Inflammatory macrophage treated with lipopolysaccharide for 4 hours (primary cell): ENCODE data around the gene TP73.
A peak's percentile ranks its signal among the peaks of the same experiment; 100 is the strongest.

Experiments used
- DNase-seq: peaks from one replicate; pipeline ENCODE4 v3.0.0-alpha.2; 2020

The TP73 gene

GRCh38 chr1:3636080-3636479 lies 16.2 kb upstream of the TP73 start:
- DNase-seq, result no peak

GRCh38 chr1:3636531-3636930 lies 15.8 kb upstream of the TP73 start:
- no peak for DNase-seq

- DNase-seq, result no peak
Observed at GRCh38 chr1:3638027-3638426, 14.3 kb upstream of the TP73 start.

- DNase-seq, result no peak
Observed at GRCh38 chr1:3638676-3639075, 13.6 kb upstream of the TP73 start.

- DNase-seq, result no peak
Observed at GRCh38 chr1:3639397-3639911, 12.9 kb upstream of the TP73 start.

- DNase-seq, result no peak
Observed at GRCh38 chr1:3640121-3640837, 12.0 kb upstream of the TP73 start.

- DNase-seq, result no peak
Observed at GRCh38 chr1:3641046-3641760, 11.1 kb upstream of the TP73 start.

- no peak for DNase-seq
Observed at GRCh38 chr1:3641816-3642215, 10.5 kb upstream of the TP73 start.

GRCh38 chr1:3642919-3643675 lies 9.2 kb upstream of the TP73 start:
- no peak for DNase-seq

GRCh38 chr1:3644273-3644672 lies 8.0 kb upstream of the TP73 start:
- DNase-seq, result no peak

- no peak for DNase-seq
Observed at GRCh38 chr1:3645247-3645646, 7.1 kb upstream of the TP73 start.

- no peak for DNase-seq
Observed at GRCh38 chr1:3645666-3646355, 6.5 kb upstream of the TP73 start.

- DNase-seq, result no peak
Observed at GRCh38 chr1:3646596-3646995, 5.7 kb upstream of the TP73 start.

GRCh38 chr1:3649342-3650247 lies 2.7 kb upstream of the TP73 start, which contains the start of gene WRAP73:
Gene WRAP73, minus strand, starts transcription at chr1:3650103. Its CDS starts 104 bp downstream, at chr1:3649999.
- DNase-seq, result peak; percentile 97

- no peak for DNase-seq
Observed at GRCh38 chr1:3650248-3651025, 1.9 kb upstream of the TP73 start.

GRCh38 chr1:3651026-3651929 lies 1.0 kb upstream of the TP73 start:
- no peak for DNase-seq

- DNase-seq, result no peak
Observed at GRCh38 chr1:3652548-3653285, 401 bp downstream of the TP73 start.

GRCh38 chr1:3653286-3653618 lies 936 bp downstream of the TP73 start:
- DNase-seq, result no peak
